PC-9 (cell line): ENCODE results near the gene ULBP1.

ENCODE experiments used
- EZH2 ChIP-seq: fragments of 200-600 bp; sonication (generic); IDR thresholded peaks from 2 replicates; pipeline ENCODE4 v1.8.0; 2017; ENCODE audit warnings: antibody characterized with exemption, low read depth
- TF ChIP-seq, protein P1 (sequence below): fragments of 200-600 bp; sonication (generic); conservative IDR thresholded peaks from 2 replicates; pipeline ENCODE4 v1.6.1; 2017; ENCODE audit warnings: mixed run types, antibody characterized with exemption, mild to moderate bottlenecking, moderate library complexity

DNA sequence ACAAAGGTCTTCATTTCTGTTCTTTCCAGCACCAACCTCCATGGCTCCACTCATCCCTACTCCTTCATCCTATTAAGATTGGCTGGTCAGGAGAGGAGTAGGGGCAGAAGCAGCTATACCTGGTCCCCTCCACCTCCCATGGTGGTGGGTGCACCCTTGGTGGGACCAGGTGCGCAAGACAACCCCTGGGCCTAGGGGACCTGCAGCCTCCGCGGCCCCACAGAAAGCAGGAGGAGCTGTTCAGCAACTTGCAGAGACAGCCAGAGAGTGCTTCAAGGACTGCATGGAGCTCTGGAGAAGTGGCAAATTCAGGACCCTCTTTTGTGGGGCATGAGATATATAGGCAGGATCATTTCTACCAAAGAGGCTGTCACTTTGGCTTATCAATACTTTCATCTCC lies 12.1 kb upstream of the ULBP1 start:
- TF ChIP-seq EZH2: no peak
- TF ChIP-seq, protein P1, sequence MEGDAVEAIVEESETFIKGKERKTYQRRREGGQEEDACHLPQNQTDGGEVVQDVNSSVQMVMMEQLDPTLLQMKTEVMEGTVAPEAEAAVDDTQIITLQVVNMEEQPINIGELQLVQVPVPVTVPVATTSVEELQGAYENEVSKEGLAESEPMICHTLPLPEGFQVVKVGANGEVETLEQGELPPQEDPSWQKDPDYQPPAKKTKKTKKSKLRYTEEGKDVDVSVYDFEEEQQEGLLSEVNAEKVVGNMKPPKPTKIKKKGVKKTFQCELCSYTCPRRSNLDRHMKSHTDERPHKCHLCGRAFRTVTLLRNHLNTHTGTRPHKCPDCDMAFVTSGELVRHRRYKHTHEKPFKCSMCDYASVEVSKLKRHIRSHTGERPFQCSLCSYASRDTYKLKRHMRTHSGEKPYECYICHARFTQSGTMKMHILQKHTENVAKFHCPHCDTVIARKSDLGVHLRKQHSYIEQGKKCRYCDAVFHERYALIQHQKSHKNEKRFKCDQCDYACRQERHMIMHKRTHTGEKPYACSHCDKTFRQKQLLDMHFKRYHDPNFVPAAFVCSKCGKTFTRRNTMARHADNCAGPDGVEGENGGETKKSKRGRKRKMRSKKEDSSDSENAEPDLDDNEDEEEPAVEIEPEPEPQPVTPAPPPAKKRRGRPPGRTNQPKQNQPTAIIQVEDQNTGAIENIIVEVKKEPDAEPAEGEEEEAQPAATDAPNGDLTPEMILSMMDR: no peak
